ENCODE measurements around the gene PITX3.

The PITX3 gene

GRCh38 chr10:102274062-102274461 lies 32.8 kb upstream of the PITX3 start:
- no peak overlapping the region for H3K4me3 ChIP-seq (replicated peaks; ENCODE audit: insufficient read depth, low read length)
- no peak for DNase-seq (ENCODE audit: low read depth in 1 of 2, low spot score in 1 of 2)
- TF ChIP-seq SPI1 (IDR thresholded peaks at IDR 0.05; ENCODE audit: borderline replicate concordance, low read depth) (no peak), REST (IDR thresholded peaks at IDR 0.05; ENCODE audit: insufficient replicate concordance, low read depth) (no peak), GABPA (IDR thresholded peaks at IDR 0.05; ENCODE audit: low read depth) (no peak), POLR2AphosphoS5 (IDR thresholded peaks at IDR 0.05; ENCODE audit: low read depth) (no peak), CTCF (IDR thresholded peaks at IDR 0.05; ENCODE audit: insufficient read depth, low read length) (no peak)
- H3K27ac ChIP-seq (replicated peaks): no peak overlapping the region
- H3K27me3 ChIP-seq (ENCODE audit: insufficient read depth, poor library complexity, severe bottlenecking): no peaks in the 10 kb centered on the region

- no peak overlapping the region for H3K4me3 ChIP-seq (replicated peaks; ENCODE audit: insufficient read depth, low read length)
- TF ChIP-seq SPI1 (IDR thresholded peaks at IDR 0.05; ENCODE audit: borderline replicate concordance, low read depth): no peak
- H3K27me3 ChIP-seq (ENCODE audit: insufficient read depth, poor library complexity, severe bottlenecking): no peaks in the 10 kb centered on the region
- H3K27ac ChIP-seq (replicated peaks): no peak overlapping the region
- no peak for DNase-seq (ENCODE audit: low read depth in 1 of 2, low spot score in 1 of 2)
Observed at GRCh38 chr10:102269017-102269416, 27.7 kb upstream of the PITX3 start.

GRCh38 chr10:102268375-102268888 lies 27.1 kb upstream of the PITX3 start:
- DNase-seq (ENCODE audit: low read depth in 1 of 2, low spot score in 1 of 2): no peak
- H3K27me3 ChIP-seq (ENCODE audit: insufficient read depth, poor library complexity, severe bottlenecking): no peaks in the 10 kb centered on the region
- TF ChIP-seq CTCF (IDR thresholded peaks at IDR 0.05; ENCODE audit: insufficient read depth, low read length) (no peak), GABPA (IDR thresholded peaks at IDR 0.05; ENCODE audit: low read depth) (no peak), POLR2AphosphoS5 (IDR thresholded peaks at IDR 0.05; ENCODE audit: low read depth) (no peak), SPI1 (IDR thresholded peaks at IDR 0.05; ENCODE audit: borderline replicate concordance, low read depth) (no peak), REST (IDR thresholded peaks at IDR 0.05; ENCODE audit: insufficient replicate concordance, low read depth) (no peak)
- no peak overlapping the region for H3K4me3 ChIP-seq (replicated peaks; ENCODE audit: insufficient read depth, low read length)
- H3K27ac ChIP-seq (replicated peaks): no peak overlapping the region

- no peak overlapping the region for H3K27ac ChIP-seq (replicated peaks)
- no peak for TF ChIP-seq CTCF (IDR thresholded peaks at IDR 0.05; ENCODE audit: insufficient read depth, low read length)
- no peak for TF ChIP-seq GABPA (IDR thresholded peaks at IDR 0.05; ENCODE audit: low read depth)
- TF ChIP-seq REST (IDR thresholded peaks at IDR 0.05; ENCODE audit: insufficient replicate concordance, low read depth): no peak
- TF ChIP-seq POLR2AphosphoS5 (IDR thresholded peaks at IDR 0.05; ENCODE audit: low read depth): no peak
- H3K27me3 ChIP-seq (ENCODE audit: insufficient read depth, poor library complexity, severe bottlenecking): no peaks in the 10 kb centered on the region
- DNase-seq (ENCODE audit: low read depth in 1 of 2, low spot score in 1 of 2): no peak
- no peak overlapping the region for H3K4me3 ChIP-seq (replicated peaks; ENCODE audit: insufficient read depth, low read length)
Observed at GRCh38 chr10:102267748-102268147, 26.4 kb upstream of the PITX3 start.
